Hepatocyte (in vitro differentiated cells): ENCODE results near the gene NPM3. TPM values are rescaled to one million over a fixed set of nuclear protein-coding genes. Genes with fewer than 3 reads are reported as not detected.

Source experiments
- DNase-seq: peaks from one replicate; pipeline ENCODE4 v3.0.0-alpha.2; 2016; ENCODE audit warnings: low spot score
- H2AFZ ChIP-seq: fragments of 200-600 bp; sonication (generic); 2 replicates; pipeline ENCODE4 v1.6.0; 2016; ENCODE audit warnings: antibody characterized with exemption, mild to moderate bottlenecking
- H3K27ac ChIP-seq: fragments of 200-600 bp; sonication (generic); 2 replicates; pipeline ENCODE4 v1.5.1; 2016; ENCODE audit warnings: mild to moderate bottlenecking
- H3K27me3 ChIP-seq: fragments of 200-600 bp; sonication (generic); 2 replicates; pipeline ENCODE4 v1.6.1; 2016
- H3K36me3 ChIP-seq: fragments of 200-600 bp; sonication (generic); replicated peaks from 2 replicates; pipeline ENCODE4 v1.5.1; 2016; ENCODE audit warnings: low read depth; ENCODE audit not compliant: insufficient read depth
- H3K4me1 ChIP-seq: fragments of 200-600 bp; sonication (generic); 2 replicates; pipeline ENCODE4 v1.5.1; 2016; ENCODE audit warnings: mild to moderate bottlenecking, moderate library complexity; ENCODE audit not compliant: insufficient read depth
- H3K4me2 ChIP-seq: fragments of 200-600 bp; sonication (generic); 2 replicates; pipeline ENCODE4 v1.6.0; 2016
- H3K4me3 ChIP-seq: fragments of 200-600 bp; sonication (generic); 2 replicates; pipeline ENCODE4 v1.5.1; 2016; ENCODE audit warnings: mild to moderate bottlenecking
- H3K79me2 ChIP-seq: fragments of 200-600 bp; sonication (generic); 2 replicates; pipeline ENCODE4 v1.6.0; 2017; ENCODE audit warnings: mild to moderate bottlenecking
- H3K9me2 ChIP-seq: fragments of 200-600 bp; sonication (generic); replicated peaks from 2 replicates; pipeline ENCODE4 v1.6.0; 2017; ENCODE audit warnings: mild to moderate bottlenecking; ENCODE audit not compliant: insufficient read depth
- H3K9me3 ChIP-seq: fragments of 200-600 bp; sonication (generic); 2 replicates; pipeline ENCODE4 v1.5.1; 2016; ENCODE audit warnings: low read depth, mild to moderate bottlenecking
- H4K20me1 ChIP-seq: fragments of 200-600 bp; sonication (generic); 2 replicates; pipeline ENCODE4 v1.6.0; 2016; ENCODE audit warnings: mild to moderate bottlenecking; ENCODE audit not compliant: insufficient read depth, poor library complexity, severe bottlenecking
- CTCF ChIP-seq: fragments of 200-600 bp; sonication (generic); IDR thresholded peaks from 2 replicates; pipeline ENCODE4 v1.5.1; 2016; ENCODE audit warnings: antibody characterized with exemption, mild to moderate bottlenecking; ENCODE audit not compliant: poor library complexity
- EZH2 ChIP-seq: fragments of 200-600 bp; sonication (generic); IDR thresholded peaks from 2 replicates; pipeline ENCODE4 v1.6.1; 2016; ENCODE audit warnings: antibody characterized with exemption, mild to moderate bottlenecking, borderline replicate concordance
- EZH2phosphoT487 ChIP-seq: fragments of 200-600 bp; sonication (generic); IDR thresholded peaks from one replicate; pipeline ENCODE4 v1.6.1; 2018; ENCODE audit warnings: antibody characterized with exemption, mild to moderate bottlenecking, low read depth, moderate library complexity; ENCODE audit not compliant: unreplicated experiment, severe bottlenecking
- WGBS: methylation state at CpG from one replicate; pipeline ENCODE4 v1.1.6; 2016; ENCODE audit warnings: low lambda C conversion rate; ENCODE audit errors: missing lambda C conversion rate; 5-methylcytosine and 5-hydroxymethylcytosine counted together
- polyA plus RNA-seq: library from polyadenylated mRNA; unstranded; fragments of >200 nt; fragmentation: Nextera tagmentation; extraction: Ambion mirVana; gene quantifications from 2 replicates; pipeline ENCODE4 v1.2.1, GENCODE V29; 2016
- total RNA-seq: library from RNA; depleted of rRNA; stranded (reverse); fragments of >200 nt; gene quantifications from 2 replicates; pipeline ENCODE4 v1.2.3, GENCODE V29; 2014

NPM3 gene
- total and polyA plus RNA-seq, 2 experiments from 2014 or later, result 5.1 to 69.4 TPM

DNA sequence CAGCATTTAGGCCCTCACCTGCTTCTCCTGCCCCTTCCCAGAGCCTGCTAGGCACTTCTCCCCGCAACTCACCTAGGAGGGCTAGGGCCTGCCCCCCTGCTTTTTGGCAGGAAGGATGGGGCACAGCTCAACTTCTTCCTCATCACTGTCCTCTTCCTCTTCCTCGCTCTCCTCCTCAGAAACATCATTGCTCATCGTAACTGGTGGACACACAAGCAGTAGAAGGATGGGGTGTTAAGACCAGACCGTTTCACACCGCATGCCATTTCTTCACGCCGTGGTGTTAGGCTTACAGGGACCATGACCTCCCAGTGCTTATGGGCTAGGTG lies 1.6 kb downstream of the NPM3 start:
- WGBS, result 84% methylated on average over 7 of the region's 7 CpGs
- Histone ChIP-seq H3K27me3 (peaks cover 30% of the 10 kb centered on the region), H3K4me1 (peaks cover 29% of the 10 kb centered on the region), H3K36me3 (no peaks in the 10 kb centered on the region), H2AFZ (no peak overlapping the region), H4K20me1 (no peaks in the 10 kb centered on the region), H3K9me2 (no peaks in the 10 kb centered on the region), H3K27ac (no peak overlapping the region), H3K9me3 (no peaks in the 10 kb centered on the region), H3K79me2 (no peaks in the 10 kb centered on the region), H3K4me2 (no peak overlapping the region), H3K4me3 (no peak overlapping the region)
- no peak for TF ChIP-seq EZH2
- no peak for TF ChIP-seq EZH2phosphoT487
- no peak for TF ChIP-seq CTCF
- DNase-seq, result no peak

GRCh38 chr10:101780818-101781654 lies 2.2 kb downstream of the NPM3 start:
- WGBS, result 43% methylated on average over 14 of the region's 14 CpGs
- Histone ChIP-seq H3K27ac (no peak overlapping the region), H3K79me2 (no peaks in the 10 kb centered on the region), H3K4me1 (peaks cover 29% of the 10 kb centered on the region), H4K20me1 (no peaks in the 10 kb centered on the region), H3K9me3 (no peaks in the 10 kb centered on the region), H2AFZ (no peak overlapping the region), H3K4me3 (no peak overlapping the region), H3K9me2 (no peaks in the 10 kb centered on the region), H3K27me3 (peaks cover 34% of the 10 kb centered on the region), H3K4me2 (no peak overlapping the region), H3K36me3 (no peaks in the 10 kb centered on the region)
- TF ChIP-seq EZH2 (no peak), CTCF (peak; percentile 82), EZH2phosphoT487 (no peak)
- peak; percentile 84 for DNase-seq

DNA sequence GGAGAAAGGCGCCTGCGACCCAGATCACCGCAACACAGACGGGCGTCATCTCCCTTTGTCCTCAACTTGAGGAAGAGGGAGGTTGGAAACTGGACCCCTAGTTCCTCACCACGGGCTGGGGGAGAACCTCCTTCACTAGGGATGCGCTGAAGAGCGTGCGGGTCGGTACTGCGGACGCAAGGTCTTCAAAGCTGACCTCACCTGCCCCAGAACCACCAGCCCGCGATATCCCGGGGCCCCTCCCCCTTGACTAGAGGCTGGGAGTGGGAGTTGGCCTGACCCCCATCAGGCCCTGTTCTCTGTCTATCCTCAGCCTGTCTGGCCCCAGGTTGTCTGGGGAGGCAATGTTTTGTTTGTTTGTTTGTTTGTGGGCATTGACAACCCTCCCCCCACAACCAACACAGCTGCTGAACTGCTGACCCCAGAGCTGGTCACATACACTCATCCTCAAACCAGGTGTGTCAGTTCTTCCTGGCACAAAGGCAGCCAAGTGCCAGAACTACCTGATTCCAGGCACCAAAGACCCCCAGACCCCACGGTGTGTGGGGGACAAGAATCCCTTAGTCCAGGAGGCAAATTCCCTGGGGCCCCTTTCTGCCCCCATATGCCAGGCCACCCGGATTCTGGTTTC lies 2.9 kb downstream of the NPM3 start:
- WGBS, result 25% methylated on average over 17 of the region's 17 CpGs
- H3K27ac ChIP-seq, result no peak overlapping the region
- no peaks in the 10 kb centered on the region for H3K36me3 ChIP-seq
- H3K4me2 ChIP-seq, result peak overlapping the region; percentile 95
- H2AFZ ChIP-seq, result peak overlapping the region; percentile 50
- H3K79me2 ChIP-seq, result no peaks in the 10 kb centered on the region
- no peaks in the 10 kb centered on the region for H3K9me2 ChIP-seq
- peaks cover 32% of the 10 kb centered on the region for H3K4me1 ChIP-seq
- H3K9me3 ChIP-seq, result no peaks in the 10 kb centered on the region
- H3K4me3 ChIP-seq, result no peak overlapping the region
- DNase-seq, result no peak
- H3K27me3 ChIP-seq, result peaks cover 37% of the 10 kb centered on the region
- TF ChIP-seq CTCF (no peak), EZH2phosphoT487 (no peak), EZH2 (no peak)
- H4K20me1 ChIP-seq, result no peaks in the 10 kb centered on the region
